Neutrophil (primary cell): ENCODE data around the gene FAM229B.

ENCODE experiments used
- H3K27ac ChIP-seq: fragments of 200-600 bp; sonication (generic); 2 replicates; pipeline ENCODE4 v1.5.1; 2016; ENCODE audit warnings: mild to moderate bottlenecking, moderate library complexity
- H3K27me3 ChIP-seq: fragments of 200-600 bp; sonication (generic); 2 replicates; pipeline ENCODE4 v1.6.0; 2016; ENCODE audit warnings: mild to moderate bottlenecking
- H3K36me3 ChIP-seq: fragments of 200-600 bp; sonication (generic); 2 replicates; pipeline ENCODE4 v1.5.1; 2017
- H3K4me1 ChIP-seq, 2 experiments: fragments of 200-600 bp in 1 of 2; sonication (generic) in 1 of 2; 1 replicate in 1 of 2; 2 replicates in 1 of 2; pipeline versions ENCODE4 v1.5.1 to v1.6.1; 2013 to 2016; ENCODE audit warnings: low read depth in 1 of 2, low read length in 1 of 2, mild to moderate bottlenecking in 1 of 2, moderate library complexity in 1 of 2; ENCODE audit not compliant: control insufficient read depth in 1 of 2, insufficient read depth in 1 of 2
- H3K4me3 ChIP-seq, 2 experiments: fragments of 200-600 bp in 1 of 2; sonication (generic) in 1 of 2; 1 replicate in 1 of 2; 2 replicates in 1 of 2; pipeline ENCODE4 v1.5.1; 2013 to 2016; ENCODE audit warnings: low read depth in 1 of 2, low read length in 1 of 2, mild to moderate bottlenecking in 1 of 2, moderate library complexity in 1 of 2
- H3K9me3 ChIP-seq: fragments of 200-600 bp; sonication (generic); 2 replicates; pipeline ENCODE4 v1.5.1; 2016
- TF ChIP-seq, protein P1 (sequence below): fragments of 200-600 bp; sonication (generic); IDR thresholded peaks from 2 replicates; pipeline ENCODE4 v1.5.1; 2016; ENCODE audit warnings: antibody characterized with exemption

Gene FAM229B

DNA sequence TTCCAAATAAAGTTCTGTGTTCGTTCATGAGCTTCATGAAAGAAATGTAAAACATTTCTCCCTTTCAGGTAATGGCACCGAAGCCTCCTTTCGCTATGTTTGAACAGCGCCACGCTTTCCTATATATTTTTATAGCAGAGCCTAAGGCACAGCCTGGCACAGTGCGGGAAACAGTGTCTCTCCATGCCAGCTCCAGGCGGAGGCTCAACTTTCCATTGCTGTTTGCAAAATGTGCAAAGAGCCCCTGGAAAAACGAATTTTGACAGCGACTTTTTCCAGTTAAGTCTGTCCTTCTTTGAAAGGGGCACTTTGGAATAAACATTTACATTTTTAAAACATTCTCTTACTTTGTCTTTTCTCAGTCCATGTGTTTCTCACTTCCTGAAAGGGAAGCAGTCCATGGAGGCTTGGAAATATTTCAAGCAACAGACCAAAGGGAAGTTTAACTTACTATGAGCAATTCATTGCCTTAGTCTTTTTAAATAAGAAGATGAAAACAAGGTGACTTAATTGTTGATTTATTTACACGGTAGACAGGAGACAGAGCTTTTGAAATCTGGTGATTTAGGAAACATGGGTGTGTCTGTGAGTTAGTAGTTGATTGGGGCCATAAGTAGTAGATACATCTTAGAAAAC is 32.7 kb upstream of the FAM229B start:
- no peaks in the 10 kb centered on the region for H3K9me3 ChIP-seq
- TF ChIP-seq, protein P1, sequence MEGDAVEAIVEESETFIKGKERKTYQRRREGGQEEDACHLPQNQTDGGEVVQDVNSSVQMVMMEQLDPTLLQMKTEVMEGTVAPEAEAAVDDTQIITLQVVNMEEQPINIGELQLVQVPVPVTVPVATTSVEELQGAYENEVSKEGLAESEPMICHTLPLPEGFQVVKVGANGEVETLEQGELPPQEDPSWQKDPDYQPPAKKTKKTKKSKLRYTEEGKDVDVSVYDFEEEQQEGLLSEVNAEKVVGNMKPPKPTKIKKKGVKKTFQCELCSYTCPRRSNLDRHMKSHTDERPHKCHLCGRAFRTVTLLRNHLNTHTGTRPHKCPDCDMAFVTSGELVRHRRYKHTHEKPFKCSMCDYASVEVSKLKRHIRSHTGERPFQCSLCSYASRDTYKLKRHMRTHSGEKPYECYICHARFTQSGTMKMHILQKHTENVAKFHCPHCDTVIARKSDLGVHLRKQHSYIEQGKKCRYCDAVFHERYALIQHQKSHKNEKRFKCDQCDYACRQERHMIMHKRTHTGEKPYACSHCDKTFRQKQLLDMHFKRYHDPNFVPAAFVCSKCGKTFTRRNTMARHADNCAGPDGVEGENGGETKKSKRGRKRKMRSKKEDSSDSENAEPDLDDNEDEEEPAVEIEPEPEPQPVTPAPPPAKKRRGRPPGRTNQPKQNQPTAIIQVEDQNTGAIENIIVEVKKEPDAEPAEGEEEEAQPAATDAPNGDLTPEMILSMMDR = no peak
- no peak overlapping the region for H3K27ac ChIP-seq
- H3K4me3 ChIP-seq = no peak overlapping the region
- H3K27me3 ChIP-seq = no peaks in the 10 kb centered on the region
- no peaks in the 10 kb centered on the region for H3K36me3 ChIP-seq
- no peaks in the 10 kb centered on the region for H3K4me1 ChIP-seq

DNA sequence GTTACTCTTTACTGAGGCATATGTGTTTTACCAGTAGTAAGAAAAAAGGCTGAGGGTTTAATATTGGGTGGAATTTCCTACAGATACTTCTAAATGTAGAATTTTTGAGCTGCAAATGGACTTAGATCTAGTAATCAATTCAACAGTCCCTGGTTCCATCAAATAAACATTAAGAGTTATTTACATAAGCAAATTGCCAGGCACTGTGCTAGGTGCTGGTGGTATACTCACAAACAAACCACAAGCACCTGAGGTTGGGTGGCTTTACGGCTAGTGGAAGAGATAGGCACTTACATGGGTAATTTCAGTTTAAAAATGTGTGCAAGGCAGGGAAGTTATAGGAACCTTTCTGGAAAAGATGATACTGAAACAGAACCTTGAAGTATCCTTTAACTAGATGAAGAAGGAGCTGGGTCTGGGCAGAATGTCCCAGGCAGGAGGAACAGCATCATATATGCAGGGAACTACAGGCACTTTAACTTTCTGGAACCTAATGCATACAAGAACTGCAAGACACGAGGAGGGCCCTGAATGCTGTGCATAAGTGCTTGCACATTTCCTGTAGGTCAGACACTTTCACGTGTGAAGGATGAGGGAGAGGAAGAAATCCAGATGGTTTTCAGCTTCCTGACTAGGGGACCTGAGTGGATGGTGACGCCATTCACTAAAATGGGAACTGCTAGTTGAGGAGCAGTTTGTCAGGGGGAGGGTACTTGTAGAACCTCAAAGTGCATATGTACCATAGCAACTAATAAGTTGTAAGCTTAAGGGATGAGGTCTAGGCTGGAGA is 29.0 kb upstream of the FAM229B start:
- Histone ChIP-seq H3K4me1 (no peaks in the 10 kb centered on the region), H3K36me3 (no peaks in the 10 kb centered on the region), H3K9me3 (no peaks in the 10 kb centered on the region), H3K27me3 (no peaks in the 10 kb centered on the region), H3K27ac (no peak overlapping the region), H3K4me3 (no peak overlapping the region)
- TF ChIP-seq, protein P1 = no peak

DNA sequence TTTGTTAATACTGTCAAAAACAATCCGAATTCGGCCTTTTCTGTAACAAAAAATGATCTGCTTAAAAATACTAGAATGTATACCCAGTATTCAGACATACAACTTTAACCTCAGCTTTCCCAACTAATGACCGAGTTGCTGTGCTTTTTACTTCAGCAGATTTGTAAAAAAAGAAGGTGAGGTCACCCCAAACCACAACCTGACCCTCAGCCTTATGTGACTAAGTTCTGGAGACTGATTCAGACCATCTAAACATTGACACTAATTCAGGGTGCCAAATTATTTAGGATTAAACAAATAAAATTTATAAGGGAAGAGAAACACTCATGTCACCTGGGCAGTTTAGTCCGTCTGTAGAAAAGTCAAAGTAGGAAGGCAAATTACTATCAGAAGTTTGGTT is 25.8 kb upstream of the FAM229B start:
- Histone ChIP-seq H3K27me3 (no peaks in the 10 kb centered on the region), H3K4me1 (no peaks in the 10 kb centered on the region), H3K36me3 (no peaks in the 10 kb centered on the region), H3K9me3 (no peaks in the 10 kb centered on the region), H3K27ac (no peak overlapping the region), H3K4me3 (no peak overlapping the region)
- TF ChIP-seq, protein P1 = no peak

DNA sequence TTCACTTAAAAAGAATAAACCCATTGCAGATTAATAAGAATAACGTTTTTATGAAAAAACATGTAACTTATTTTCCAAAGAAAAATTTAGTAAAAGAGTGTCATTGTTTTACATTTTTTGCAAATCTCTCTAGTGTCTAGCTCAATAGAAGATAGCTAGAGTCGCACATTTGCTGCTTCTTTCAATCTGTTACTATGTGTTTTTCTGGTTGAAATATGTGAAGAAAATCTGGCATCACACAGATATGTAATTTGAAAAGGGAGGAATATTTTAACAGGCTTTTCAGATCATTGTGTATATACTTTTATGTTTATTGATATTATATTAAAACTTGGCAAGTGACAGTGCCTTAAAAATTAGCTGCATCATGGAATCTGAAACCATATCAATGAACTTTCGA is 24.4 kb upstream of the FAM229B start:
- H3K4me3 ChIP-seq = no peak overlapping the region
- H3K9me3 ChIP-seq = no peaks in the 10 kb centered on the region
- no peaks in the 10 kb centered on the region for H3K36me3 ChIP-seq
- TF ChIP-seq, protein P1 = no peak
- H3K27ac ChIP-seq = no peak overlapping the region
- H3K4me1 ChIP-seq = no peaks in the 10 kb centered on the region
- H3K27me3 ChIP-seq = no peaks in the 10 kb centered on the region

DNA sequence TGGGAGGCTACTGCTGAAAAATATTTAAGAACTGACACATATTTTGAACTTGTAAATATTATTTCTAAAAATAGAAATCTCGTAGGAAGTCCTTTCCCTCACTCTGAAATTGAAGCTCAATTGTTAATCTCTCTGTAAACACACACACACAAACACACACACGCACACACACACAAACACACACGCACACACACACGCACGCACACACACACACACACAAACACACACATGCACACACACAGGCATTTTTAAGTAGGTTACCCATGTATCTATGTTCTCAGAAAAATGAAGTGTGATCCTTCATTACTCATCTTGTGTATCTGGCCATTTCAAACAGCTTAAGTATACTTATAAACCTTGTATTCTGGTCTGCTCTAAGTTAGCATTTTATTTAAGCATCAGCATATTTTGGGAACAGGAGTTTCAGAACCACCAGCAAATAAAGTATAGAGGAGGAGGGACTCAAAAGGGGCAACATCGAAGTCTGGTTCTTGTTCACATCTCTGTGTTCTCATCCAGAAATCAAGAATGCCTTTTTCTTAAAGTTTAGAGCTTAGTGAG is 21.9 kb upstream of the FAM229B start:
- H3K9me3 ChIP-seq = no peaks in the 10 kb centered on the region
- H3K27me3 ChIP-seq = no peaks in the 10 kb centered on the region
- TF ChIP-seq, protein P1 = no peak
- H3K36me3 ChIP-seq = no peaks in the 10 kb centered on the region
- H3K4me1 ChIP-seq = no peaks in the 10 kb centered on the region
- H3K27ac ChIP-seq = no peak overlapping the region
- no peak overlapping the region for H3K4me3 ChIP-seq
